MCF 10A (cell line): Measurements from ENCODE around the gene ULK4. TPM values are rescaled to one million over a fixed set of nuclear protein-coding genes. Genes with fewer than 3 reads are reported as not detected.

ENCODE experiments used
- BruUV-seq: library from RNA; stranded (reverse); fragments of 400-500 nt; replicated peaks from 2 replicates; lab custom pipeline; 2021; lab: Mats Ljungman, UMichigan
- CTCF ChIA-PET: fragments of 300-600 bp; sonication (Branson Sonifier 250); formaldehyde crosslinking; extraction: SDS; loops from one replicate; lab custom pipeline; 2021; ENCODE audit warnings: antibody characterized with exemption, inconsistent platforms; lab: Yijun Ruan, JAX
- POLR2A ChIA-PET: fragments of 300-600, 350-650 bp; sonication (Branson Sonifier 250); formaldehyde crosslinking; extraction: SDS; loops from one replicate; lab custom pipeline; 2020; ENCODE audit warnings: antibody characterized with exemption, inconsistent platforms; lab: Yijun Ruan, JAX
- DNase-seq: peaks from one replicate; pipeline ENCODE4 v3.0.0-alpha.2; 2018; ENCODE audit not compliant: unreplicated experiment
- H3K27ac Mint-ChIP-seq: one replicate; pipeline ENCODE4 v1.8.0; 2022; ENCODE audit warnings: mild to moderate bottlenecking, low read depth, mixed read lengths; ENCODE audit not compliant: unreplicated experiment
- H3K27me3 Mint-ChIP-seq: one replicate; pipeline ENCODE4 v1.8.0; 2022; ENCODE audit warnings: mixed read lengths; ENCODE audit not compliant: insufficient read depth, unreplicated experiment
- H3K36me3 Mint-ChIP-seq: one replicate; pipeline ENCODE4 v1.8.0; 2022; ENCODE audit warnings: mild to moderate bottlenecking, moderate library complexity, mixed read lengths; ENCODE audit not compliant: insufficient read depth, unreplicated experiment
- H3K4me1 Mint-ChIP-seq: one replicate; pipeline ENCODE4 v1.8.0; 2022; ENCODE audit warnings: mixed read lengths; ENCODE audit not compliant: insufficient read depth, unreplicated experiment
- H3K4me3 Mint-ChIP-seq: one replicate; pipeline ENCODE4 v1.8.0; 2022; ENCODE audit warnings: mild to moderate bottlenecking, moderate library complexity, mixed read lengths; ENCODE audit not compliant: unreplicated experiment
- H3K9me3 Mint-ChIP-seq: one replicate; pipeline ENCODE4 v1.8.0; 2022; ENCODE audit warnings: mixed read lengths; ENCODE audit not compliant: unreplicated experiment
- intact Hi-C: fragments of 100-400 bp; cut with micrococcal nuclease; formaldehyde crosslinking; loops from 2 replicates; pipeline ENCODE4 v1.14.1; 2022
- total RNA-seq: library from RNA; stranded (reverse); gene quantifications from 2 replicates; pipeline ENCODE4 v1.2.3, GENCODE V29; 2022
- TF ChIP-seq, protein P1 (sequence below): fragments of 200-600 bp; IDR thresholded peaks from one replicate; pipeline ENCODE4 v1.8.0; 2022; ENCODE audit warnings: antibody characterized with exemption, mild to moderate bottlenecking; ENCODE audit not compliant: unreplicated experiment

Gene ULK4
- total RNA-seq, 1 experiment from 2014 or later, result 7.8 TPM

- no peak overlapping the region for H3K27ac Mint-ChIP-seq
- BruUV-seq, result no TSS peak
- peaks cover 10% of the 10 kb centered on the region for H3K36me3 Mint-ChIP-seq
- H3K4me3 Mint-ChIP-seq, result no peak overlapping the region
- no peaks in the 10 kb centered on the region for H3K9me3 Mint-ChIP-seq
- H3K4me1 Mint-ChIP-seq, result no peaks in the 10 kb centered on the region
- POLR2A ChIA-PET, result interaction anchor here (0.7 kb wide), 1 partner anchor 192 kb away, joined by 3 read pairs; no protein-coding TSS in a partner anchor
- intact Hi-C loops, result no loop called here
- DNase-seq, result no peak
- TF ChIP-seq, protein P1, sequence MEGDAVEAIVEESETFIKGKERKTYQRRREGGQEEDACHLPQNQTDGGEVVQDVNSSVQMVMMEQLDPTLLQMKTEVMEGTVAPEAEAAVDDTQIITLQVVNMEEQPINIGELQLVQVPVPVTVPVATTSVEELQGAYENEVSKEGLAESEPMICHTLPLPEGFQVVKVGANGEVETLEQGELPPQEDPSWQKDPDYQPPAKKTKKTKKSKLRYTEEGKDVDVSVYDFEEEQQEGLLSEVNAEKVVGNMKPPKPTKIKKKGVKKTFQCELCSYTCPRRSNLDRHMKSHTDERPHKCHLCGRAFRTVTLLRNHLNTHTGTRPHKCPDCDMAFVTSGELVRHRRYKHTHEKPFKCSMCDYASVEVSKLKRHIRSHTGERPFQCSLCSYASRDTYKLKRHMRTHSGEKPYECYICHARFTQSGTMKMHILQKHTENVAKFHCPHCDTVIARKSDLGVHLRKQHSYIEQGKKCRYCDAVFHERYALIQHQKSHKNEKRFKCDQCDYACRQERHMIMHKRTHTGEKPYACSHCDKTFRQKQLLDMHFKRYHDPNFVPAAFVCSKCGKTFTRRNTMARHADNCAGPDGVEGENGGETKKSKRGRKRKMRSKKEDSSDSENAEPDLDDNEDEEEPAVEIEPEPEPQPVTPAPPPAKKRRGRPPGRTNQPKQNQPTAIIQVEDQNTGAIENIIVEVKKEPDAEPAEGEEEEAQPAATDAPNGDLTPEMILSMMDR, result no peak
- H3K27me3 Mint-ChIP-seq, result no peaks in the 10 kb centered on the region
- CTCF ChIA-PET, result no interaction called here
Measured at GRCh38 chr3:41296556-41296955, 665.3 kb downstream of the ULK4 start.

DNA sequence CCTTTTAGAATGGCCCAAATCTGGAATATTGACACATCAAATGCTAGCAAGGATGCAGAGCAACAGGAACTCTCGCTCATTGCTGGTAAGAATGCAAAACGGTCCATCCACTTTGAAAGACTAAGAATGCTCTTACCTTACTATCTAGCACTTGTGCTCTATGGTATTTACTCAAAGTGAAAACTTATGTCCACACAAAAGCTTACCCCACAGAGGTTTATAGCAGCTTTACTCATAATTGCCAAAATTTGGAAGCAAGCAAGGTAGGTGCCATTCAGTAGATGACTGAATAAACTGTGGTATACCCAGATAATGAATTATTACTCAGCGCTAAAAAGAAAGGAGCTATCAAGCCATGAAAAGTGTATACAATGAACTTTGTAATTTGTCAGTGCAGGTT, 666.2 kb downstream of the ULK4 start:
- H3K4me3 Mint-ChIP-seq, result no peak overlapping the region
- ChIA-PET CTCF (no interaction called here), POLR2A (no interaction called here)
- TF ChIP-seq, protein P1, result no peak
- no peaks in the 10 kb centered on the region for H3K9me3 Mint-ChIP-seq
- intact Hi-C loops, result no loop called here
- DNase-seq, result no peak
- peaks cover 10% of the 10 kb centered on the region for H3K36me3 Mint-ChIP-seq
- H3K27ac Mint-ChIP-seq, result no peak overlapping the region
- BruUV-seq, result no TSS peak
- H3K4me1 Mint-ChIP-seq, result no peaks in the 10 kb centered on the region
- H3K27me3 Mint-ChIP-seq, result no peaks in the 10 kb centered on the region

- POLR2A ChIA-PET, result interaction anchor here (0.7 kb wide), 1 partner anchor 300 kb away, joined by 3 read pairs; no protein-coding TSS in a partner anchor
- DNase-seq, result no peak
Measured at GRCh38 chr3:41293169-41293681, 668.7 kb downstream of the ULK4 start.

GRCh38 chr3:41290736-41291135, 671.2 kb downstream of the ULK4 start:
- BruUV-seq, result no TSS peak
- Mint-ChIP-seq H3K27me3 (no peaks in the 10 kb centered on the region), H3K27ac (no peak overlapping the region), H3K4me1 (no peaks in the 10 kb centered on the region), H3K36me3 (peaks cover 7% of the 10 kb centered on the region), H3K9me3 (no peaks in the 10 kb centered on the region), H3K4me3 (no peak overlapping the region)
- POLR2A ChIA-PET, result no interaction called here
- intact Hi-C loops, result no loop called here
- TF ChIP-seq, protein P1, result no peak
- CTCF ChIA-PET, result no interaction called here
- DNase-seq, result no peak

More at GRCh38 chr3:41293169-41293681, 668.7 kb downstream of the ULK4 start:
- Mint-ChIP-seq H3K36me3 (peaks cover 6% of the 10 kb centered on the region), H3K9me3 (no peaks in the 10 kb centered on the region), H3K4me1 (no peaks in the 10 kb centered on the region), H3K4me3 (no peak overlapping the region), H3K27me3 (no peaks in the 10 kb centered on the region), H3K27ac (no peak overlapping the region)
- CTCF ChIA-PET, result no interaction called here
- BruUV-seq, result no TSS peak
- TF ChIP-seq, protein P1, result no peak
- intact Hi-C loops, result no loop called here
